Measurements from ENCODE around the gene YIF1A. TPM values are rescaled to one million over a fixed set of nuclear protein-coding genes. Genes with fewer than 3 reads are reported as not detected.
"Not testable (repeated sequence)": the region's sequence is repeated elsewhere in the genome, so short reads cannot be mapped to it uniquely, and the experiment has no call there.

YIF1A gene
- total RNA-seq, 1 experiment from 2014 or later: 64.3 TPM

DNA sequence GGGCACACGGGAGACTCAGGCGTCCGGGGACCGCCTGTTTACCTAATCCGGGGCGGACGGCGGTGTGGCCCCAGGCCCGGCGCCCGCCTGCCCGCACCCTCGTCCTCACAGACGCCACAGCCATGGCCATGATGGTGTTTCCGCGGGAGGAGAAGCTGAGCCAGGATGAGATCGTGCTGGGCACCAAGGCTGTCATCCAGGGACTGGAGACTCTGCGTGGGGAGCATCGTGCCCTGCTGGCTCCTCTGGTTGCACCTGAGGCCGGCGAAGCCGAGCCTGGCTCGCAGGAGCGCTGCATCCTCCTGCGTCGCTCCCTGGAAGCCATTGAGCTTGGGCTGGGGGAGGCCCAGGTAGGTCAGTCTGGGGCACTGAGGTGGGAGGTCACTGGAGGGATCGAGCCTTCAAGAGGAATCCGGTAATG lies 30.5 kb downstream of the YIF1A start:
- no CpG with 5 or more reads among the region's 28 CpGs for WGBS (ENCODE audit: extremely low coverage, insufficient read length, low lambda C conversion rate)
- Histone ChIP-seq H3K4me2 (ENCODE audit: insufficient read depth, insufficient read length, low read length) (peak overlapping the region; percentile 90), H3K23me2 (ENCODE audit: insufficient read length, low read depth, low read length, poor library complexity, severe bottlenecking) (peaks cover 8% of the 10 kb centered on the region), H2BK120ac (ENCODE audit: low read depth, low read length, poor library complexity, severe bottlenecking) (no peak overlapping the region), H2BK5ac (ENCODE audit: insufficient read length, low read length) (no peak overlapping the region), H3K4me1 (ENCODE audit: insufficient read depth, low read length) (no peaks in the 10 kb centered on the region), H3K27me3 (ENCODE audit: insufficient read depth, low read length) (no peaks in the 10 kb centered on the region), H2BK12ac (ENCODE audit: insufficient read length, low read depth, low read length) (no peak overlapping the region), H4K8ac (replicated peaks; ENCODE audit: insufficient read length, low read depth, low read length) (no peak overlapping the region), H2BK15ac (ENCODE audit: low read depth, low read length) (no peak overlapping the region), H3K4ac (ENCODE audit: low read depth, low read length) (no peak overlapping the region), H3T11ph (ENCODE audit: low read length) (no peak overlapping the region), H4K91ac (ENCODE audit: insufficient read length, low read depth, low read length) (no peak overlapping the region), H3K18ac (ENCODE audit: insufficient read length, low read depth, low read length) (no peak overlapping the region), H3K9ac (ENCODE audit: extremely low read depth, insufficient read length, low read length) (peak overlapping the region; percentile 55), H2BK20ac (ENCODE audit: low read depth, low read length, poor library complexity, severe bottlenecking) (no peak overlapping the region), H3K9me3 (ENCODE audit: control insufficient read depth, low read depth, low read length) (no peaks in the 10 kb centered on the region), H2AK5ac (ENCODE audit: insufficient read length, low read length) (no peak overlapping the region), H4K20me1 (ENCODE audit: control insufficient read depth, insufficient read depth, insufficient read length) (no peaks in the 10 kb centered on the region), H2AFZ (ENCODE audit: low read length) (no peak overlapping the region), H3K27ac (ENCODE audit: insufficient read length, low read depth, low read length) (no peak overlapping the region), H3K79me2 (ENCODE audit: insufficient read depth, low read length) (no peaks in the 10 kb centered on the region), H3K79me1 (ENCODE audit: insufficient read depth, low read depth, low read length, poor library complexity, severe bottlenecking) (no peaks in the 10 kb centered on the region), H3K23ac (ENCODE audit: insufficient read length, low read depth, low read length) (no peak overlapping the region), H3K56ac (ENCODE audit: insufficient read length, low read depth, low read length) (no peak overlapping the region), H4K5ac (ENCODE audit: insufficient read length, low read depth, low read length) (no peak overlapping the region), H3K14ac (ENCODE audit: insufficient read depth, low read length) (peak overlapping the region; percentile 16; the same call in 1 of the 2 replicates)
- Mint-ChIP-seq H3K4me1 (peaks cover 18 to 19% of the 10 kb centered on the region in 2 experiments), H3K9me3 (peaks cover 0 to 2% of the 10 kb centered on the region in 2 experiments; a peak in 1 of 5 replicates), H3K4me3 (peak overlapping the region; percentile 84 to 94), H3K27ac (peak overlapping the region in 1 of 3 experiments; percentile 68; a peak in 1 of 7 replicates), H3K36me3 (ENCODE audit: insufficient read depth in 1 of 3, low read depth in 3 of 3) (peaks cover 13 to 46% (median 46%) of the 10 kb centered on the region in 3 experiments), H3K27me3 (ENCODE audit: low read depth) (peaks cover 3% of the 10 kb centered on the region; the same call in 1 of the 2 replicates)
- TF ChIP-seq CTCF (conservative IDR thresholded peaks at IDR 0.05): no peak; the same call in 2 of the 3 replicates
- no peak for DNase-seq

GRCh38 chr11:66253081-66253480 lies 35.9 kb downstream of the YIF1A start:
- H3K9me3 Mint-ChIP-seq; H3K27ac ChIP-seq (ENCODE audit: insufficient read length, low read depth, low read length): not testable (repeated sequence)

More at GRCh38 chr11:66253081-66253480, 35.9 kb downstream of the YIF1A start:
- not testable (repeated sequence) for H3K4ac ChIP-seq (ENCODE audit: low read depth, low read length); H3K79me1 ChIP-seq (ENCODE audit: insufficient read depth, low read depth, low read length, poor library complexity, severe bottlenecking); H3K9me3 ChIP-seq (ENCODE audit: control insufficient read depth, low read depth, low read length); H4K8ac ChIP-seq (replicated peaks; ENCODE audit: insufficient read length, low read depth, low read length); H3K14ac ChIP-seq (ENCODE audit: insufficient read depth, low read length); H3K23ac ChIP-seq (ENCODE audit: insufficient read length, low read depth, low read length); H3K9ac ChIP-seq (ENCODE audit: extremely low read depth, insufficient read length, low read length); H2BK12ac ChIP-seq (ENCODE audit: insufficient read length, low read depth, low read length); H2AK5ac ChIP-seq (ENCODE audit: insufficient read length, low read length); H3K18ac ChIP-seq (ENCODE audit: insufficient read length, low read depth, low read length); H3K27ac Mint-ChIP-seq; H2BK20ac ChIP-seq (ENCODE audit: low read depth, low read length, poor library complexity, severe bottlenecking); DNase-seq; H2BK15ac ChIP-seq (ENCODE audit: low read depth, low read length); H4K91ac ChIP-seq (ENCODE audit: insufficient read length, low read depth, low read length); H4K5ac ChIP-seq (ENCODE audit: insufficient read length, low read depth, low read length); H3K27me3 Mint-ChIP-seq (ENCODE audit: low read depth); H3K23me2 ChIP-seq (ENCODE audit: insufficient read length, low read depth, low read length, poor library complexity, severe bottlenecking); H3K56ac ChIP-seq (ENCODE audit: insufficient read length, low read depth, low read length); H3K36me3 Mint-ChIP-seq (ENCODE audit: insufficient read depth in 1 of 3, low read depth in 3 of 3); H2AFZ ChIP-seq (ENCODE audit: low read length); H3K4me3 Mint-ChIP-seq; H3K27me3 ChIP-seq (ENCODE audit: insufficient read depth, low read length); H3K4me1 ChIP-seq (ENCODE audit: insufficient read depth, low read length); H2BK5ac ChIP-seq (ENCODE audit: insufficient read length, low read length); H2BK120ac ChIP-seq (ENCODE audit: low read depth, low read length, poor library complexity, severe bottlenecking); H3K4me2 ChIP-seq (ENCODE audit: insufficient read depth, insufficient read length, low read length); H4K20me1 ChIP-seq (ENCODE audit: control insufficient read depth, insufficient read depth, insufficient read length); H3K79me2 ChIP-seq (ENCODE audit: insufficient read depth, low read length); H3T11ph ChIP-seq (ENCODE audit: low read length)
- peaks cover 13 to 16% of the 10 kb centered on the region in 2 experiments for H3K4me1 Mint-ChIP-seq
- WGBS (ENCODE audit: extremely low coverage, insufficient read length, low lambda C conversion rate): no CpG with 5 or more reads among the region's 6 CpGs

All from H9 (cell line).